ENCODE measurements around the gene TSPAN14.

Gene TSPAN14

GRCh38 chr10:80486785-80487420, 32.8 kb downstream of the TSPAN14 start:
- peaks cover 50% of the 10 kb centered on the region for H3K36me3 ChIP-seq (ENCODE audit: low read depth)
- DNase-seq (ENCODE audit: low spot score): no peak
- no peaks in the 10 kb centered on the region for H3K27me3 ChIP-seq (ENCODE audit: insufficient read depth, poor library complexity, severe bottlenecking)
- H3K27ac ChIP-seq (ENCODE audit: poor library complexity, severe bottlenecking): peak overlapping the region; percentile 33
- TF ChIP-seq CTCF (IDR thresholded peaks at IDR 0.05; ENCODE audit: poor library complexity, severe bottlenecking): no peak
- H3K4me1 ChIP-seq (ENCODE audit: insufficient read depth, poor library complexity, severe bottlenecking): peaks cover 39% of the 10 kb centered on the region
- no peak overlapping the region for H3K4me3 ChIP-seq (ENCODE audit: severe bottlenecking)
- no peaks in the 10 kb centered on the region for H3K9me3 ChIP-seq (ENCODE audit: severe bottlenecking)
- ATAC-seq (ENCODE audit: low read depth): no peak

- ATAC-seq (ENCODE audit: low read depth) (no peak), DNase-seq (ENCODE audit: low spot score) (no peak)
- no peak for TF ChIP-seq CTCF (IDR thresholded peaks at IDR 0.05; ENCODE audit: poor library complexity, severe bottlenecking)
- Histone ChIP-seq H3K9me3 (ENCODE audit: severe bottlenecking) (no peaks in the 10 kb centered on the region), H3K27me3 (ENCODE audit: insufficient read depth, poor library complexity, severe bottlenecking) (no peaks in the 10 kb centered on the region), H3K36me3 (ENCODE audit: low read depth) (peaks cover 55% of the 10 kb centered on the region), H3K27ac (ENCODE audit: poor library complexity, severe bottlenecking) (peak overlapping the region; percentile 33), H3K4me1 (ENCODE audit: insufficient read depth, poor library complexity, severe bottlenecking) (peaks cover 39% of the 10 kb centered on the region), H3K4me3 (ENCODE audit: severe bottlenecking) (no peak overlapping the region)
Measured at GRCh38 chr10:80487421-80487785, 33.3 kb downstream of the TSPAN14 start.

- no peak for DNase-seq (ENCODE audit: low spot score)
- TF ChIP-seq CTCF (IDR thresholded peaks at IDR 0.05; ENCODE audit: poor library complexity, severe bottlenecking): no peak
Measured at GRCh38 chr10:80487791-80488538, 33.9 kb downstream of the TSPAN14 start.

GRCh38 chr10:80488539-80489066, 34.5 kb downstream of the TSPAN14 start:
- DNase-seq (ENCODE audit: low spot score) (no peak), ATAC-seq (ENCODE audit: low read depth) (peak; percentile 32; the same call in 1 of the 3 replicates)
- H3K4me3 ChIP-seq (ENCODE audit: severe bottlenecking): no peak overlapping the region
- peak overlapping the region; percentile 33 for H3K27ac ChIP-seq (ENCODE audit: poor library complexity, severe bottlenecking)
- no peak for TF ChIP-seq CTCF (IDR thresholded peaks at IDR 0.05; ENCODE audit: poor library complexity, severe bottlenecking)
- peaks cover 32% of the 10 kb centered on the region for H3K4me1 ChIP-seq (ENCODE audit: insufficient read depth, poor library complexity, severe bottlenecking)
- H3K9me3 ChIP-seq (ENCODE audit: severe bottlenecking): no peaks in the 10 kb centered on the region
- peaks cover 56% of the 10 kb centered on the region for H3K36me3 ChIP-seq (ENCODE audit: low read depth)
- no peaks in the 10 kb centered on the region for H3K27me3 ChIP-seq (ENCODE audit: insufficient read depth, poor library complexity, severe bottlenecking)

More at GRCh38 chr10:80487791-80488538, 33.9 kb downstream of the TSPAN14 start:
- Histone ChIP-seq H3K27ac (ENCODE audit: poor library complexity, severe bottlenecking) (peak overlapping the region; percentile 33), H3K9me3 (ENCODE audit: severe bottlenecking) (no peaks in the 10 kb centered on the region), H3K4me3 (ENCODE audit: severe bottlenecking) (no peak overlapping the region), H3K27me3 (ENCODE audit: insufficient read depth, poor library complexity, severe bottlenecking) (no peaks in the 10 kb centered on the region), H3K36me3 (ENCODE audit: low read depth) (peaks cover 56% of the 10 kb centered on the region), H3K4me1 (ENCODE audit: insufficient read depth, poor library complexity, severe bottlenecking) (peaks cover 39% of the 10 kb centered on the region)
- ATAC-seq (ENCODE audit: low read depth): no peak
